Activated CD8-positive, alpha-beta memory T cell treated with anti-CD3 and anti-CD28 coated beads, Interleukin-2, amount 50 U/mL, for 1 hour (primary cell): ENCODE data around the gene TWIST2.

Source experiments
- DNase-seq: peaks from one replicate; pipeline ENCODE4 v3.0.0-alpha.2; 2020; ENCODE audit errors: extremely low read depth

TWIST2 gene

GRCh38 chr2:238919307-238919706, 71.4 kb downstream of the TWIST2 start:
- no peak for DNase-seq

DNA sequence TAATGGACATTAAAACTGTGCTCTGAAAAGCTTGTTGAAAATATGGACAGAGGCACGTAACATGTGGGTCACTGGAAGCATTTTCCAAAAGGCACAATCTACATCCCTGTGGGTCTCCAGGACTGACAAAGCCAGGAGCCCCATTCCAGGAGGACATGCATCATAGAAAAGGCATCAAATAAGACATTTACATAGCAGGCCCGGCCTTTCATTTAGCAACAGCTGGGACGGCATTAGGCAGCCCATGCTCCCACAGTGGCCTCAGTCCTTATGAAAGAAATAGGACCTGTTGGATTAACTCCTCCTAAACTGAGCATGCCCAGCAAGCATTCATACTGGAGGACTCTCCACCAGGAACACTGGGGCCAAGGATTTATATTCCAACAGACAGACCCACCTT, 72.2 kb downstream of the TWIST2 start:
- no peak for DNase-seq

DNA sequence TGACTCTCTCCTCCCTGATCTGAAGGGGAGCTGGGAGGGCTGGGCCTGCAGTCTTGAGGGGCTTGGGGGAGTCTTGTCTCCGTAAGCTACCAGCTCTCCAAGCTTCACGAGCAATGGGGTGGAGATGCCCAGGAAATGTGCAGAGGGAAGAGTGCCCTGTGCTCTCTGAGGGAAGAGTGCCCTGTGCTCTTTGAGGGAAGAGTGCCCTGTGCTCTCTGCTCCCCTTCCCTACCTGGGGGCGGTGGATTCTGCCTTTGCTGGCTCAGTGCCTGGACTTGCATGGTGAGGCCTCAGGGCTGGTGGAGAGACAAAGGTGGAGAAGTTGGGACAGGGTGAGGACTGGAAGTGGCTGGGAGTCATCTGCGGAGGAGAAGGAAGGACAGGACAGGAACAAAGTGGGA, 72.7 kb downstream of the TWIST2 start:
- DNase-seq: no peak

DNA sequence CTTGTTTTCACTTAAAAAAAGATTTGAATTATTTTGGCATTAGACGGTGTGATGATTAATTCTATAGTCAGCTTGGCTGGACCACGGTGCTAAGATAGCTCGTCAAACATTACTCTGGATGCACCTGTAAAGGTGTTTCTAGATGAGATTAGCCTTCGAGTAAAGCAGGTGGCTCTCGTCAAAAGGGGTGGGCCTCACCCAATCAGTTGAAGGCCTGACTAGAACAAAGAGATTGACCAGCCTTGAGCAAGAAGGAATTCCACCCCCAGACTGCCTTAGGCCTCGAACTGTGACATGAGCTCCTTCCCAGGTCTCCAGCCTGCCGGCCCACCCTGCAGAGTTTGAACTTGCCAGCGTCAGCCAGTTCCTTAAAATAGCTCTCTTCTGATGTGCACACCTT, 73.4 kb downstream of the TWIST2 start:
- DNase-seq: no peak

DNA sequence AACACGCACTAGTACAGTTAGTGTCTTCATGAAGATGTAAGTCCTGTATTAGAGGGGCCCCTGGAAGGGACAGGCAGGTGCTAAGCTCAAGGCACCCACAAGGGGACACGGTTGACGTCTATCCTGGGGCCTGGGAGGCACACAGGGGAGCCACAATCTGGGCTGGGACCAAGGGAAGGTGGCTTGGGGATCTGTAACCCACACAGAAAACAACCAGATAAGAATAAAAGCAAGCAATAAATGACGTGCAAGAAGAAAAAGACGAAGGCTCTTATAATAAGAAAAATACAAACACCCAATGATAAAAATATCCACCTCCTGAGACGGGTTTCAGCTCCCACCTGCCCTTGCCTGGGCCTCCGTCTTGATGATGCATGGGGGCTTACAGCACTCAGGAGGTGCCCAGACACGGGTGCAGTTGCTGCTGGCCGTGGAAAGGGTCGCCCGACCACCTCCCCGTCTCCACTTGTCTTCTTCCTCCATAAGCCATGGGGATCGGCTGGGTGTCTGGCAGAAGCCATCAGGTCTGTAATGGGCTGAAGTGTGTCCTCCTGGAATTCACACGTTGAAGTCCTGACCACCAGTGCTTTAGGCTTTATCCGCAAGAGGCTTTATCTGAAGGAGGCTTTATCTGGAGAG, 73.9 kb downstream of the TWIST2 start:
- DNase-seq: no peak

GRCh38 chr2:238922435-238922834, 74.5 kb downstream of the TWIST2 start:
- no peak for DNase-seq

- no peak for DNase-seq
Observed at GRCh38 chr2:238924032-238924431, 76.1 kb downstream of the TWIST2 start.

DNA sequence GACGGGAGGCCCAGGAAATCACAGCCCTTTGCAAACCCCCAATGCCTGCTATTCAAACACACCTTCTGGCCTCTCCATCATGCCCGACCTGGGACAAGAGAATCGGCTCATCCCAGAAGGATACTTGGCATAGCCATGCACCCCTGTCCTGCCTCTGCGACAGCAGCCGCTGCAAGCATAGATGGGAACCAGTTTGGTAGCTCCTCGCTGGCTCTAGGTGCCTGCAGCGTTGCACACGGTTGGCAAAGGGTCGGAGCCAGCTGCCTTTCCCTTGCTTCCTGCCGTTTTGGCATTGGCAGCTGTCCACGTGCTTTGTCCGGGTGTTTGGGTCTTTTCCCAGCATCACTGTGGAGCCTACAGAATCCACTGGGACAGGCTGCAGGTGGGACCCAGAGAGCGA, 76.9 kb downstream of the TWIST2 start:
- DNase-seq: no peak

DNA sequence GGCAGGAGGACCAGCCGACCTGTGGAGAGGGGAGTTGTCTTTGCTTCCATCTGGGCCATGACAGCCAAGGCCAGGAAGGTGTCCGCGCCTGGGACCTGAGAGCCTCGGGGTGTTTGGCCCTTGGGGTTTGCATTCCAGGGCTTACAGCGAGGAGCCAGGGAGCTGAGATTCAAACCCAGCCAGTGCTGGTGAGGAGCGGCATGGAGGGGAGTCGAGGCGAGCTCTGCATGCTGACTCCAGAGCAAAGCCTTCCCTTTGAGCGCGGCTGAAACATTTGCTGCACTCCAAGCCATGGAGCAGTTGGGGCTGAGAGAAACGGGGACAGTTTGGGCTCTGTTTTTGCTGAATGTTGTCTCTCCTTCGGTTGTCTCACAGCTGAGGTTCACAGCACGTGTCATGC, 77.4 kb downstream of the TWIST2 start:
- DNase-seq: no peak

- DNase-seq: no peak
Observed at GRCh38 chr2:238925816-238926521, 78.1 kb downstream of the TWIST2 start.

GRCh38 chr2:238926761-238927611, 79.1 kb downstream of the TWIST2 start:
- no peak for DNase-seq

- DNase-seq: no peak
Observed at GRCh38 chr2:238927746-238928519, 80.0 kb downstream of the TWIST2 start.

DNA sequence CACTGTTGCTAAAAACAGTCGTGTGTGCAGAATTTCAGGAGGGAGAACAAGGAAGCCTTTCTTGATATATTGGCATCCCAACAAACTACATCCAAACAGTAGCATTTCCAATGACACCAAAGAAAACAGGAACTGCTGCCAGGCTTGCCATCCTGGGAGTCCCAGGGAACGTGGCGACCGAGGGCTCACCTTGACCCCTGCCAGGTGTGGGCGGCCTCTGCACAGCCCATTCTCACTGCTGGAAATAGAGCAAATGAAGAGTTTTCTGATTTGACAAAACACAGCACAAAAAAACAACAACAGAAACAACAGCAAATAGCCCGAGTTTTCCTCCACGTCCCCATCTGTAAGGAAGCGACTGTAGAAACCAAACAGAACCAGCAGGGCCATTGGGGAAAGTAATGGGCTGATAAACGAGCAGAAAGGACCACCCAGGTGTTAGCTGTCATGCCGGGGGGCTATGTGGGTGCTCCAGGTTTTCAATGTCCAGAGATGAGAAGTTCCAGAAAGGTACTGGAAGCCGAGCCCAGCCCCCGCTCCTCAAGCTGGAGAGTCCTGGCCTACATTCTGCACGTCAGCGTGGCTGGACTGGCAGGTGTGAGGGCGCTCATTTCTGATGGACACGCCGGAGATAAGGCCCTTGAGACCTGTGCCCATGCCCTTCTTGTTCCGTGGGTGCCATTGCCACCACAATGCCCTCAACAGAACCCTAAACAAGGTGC, 80.8 kb downstream of the TWIST2 start:
- DNase-seq: no peak

DNA sequence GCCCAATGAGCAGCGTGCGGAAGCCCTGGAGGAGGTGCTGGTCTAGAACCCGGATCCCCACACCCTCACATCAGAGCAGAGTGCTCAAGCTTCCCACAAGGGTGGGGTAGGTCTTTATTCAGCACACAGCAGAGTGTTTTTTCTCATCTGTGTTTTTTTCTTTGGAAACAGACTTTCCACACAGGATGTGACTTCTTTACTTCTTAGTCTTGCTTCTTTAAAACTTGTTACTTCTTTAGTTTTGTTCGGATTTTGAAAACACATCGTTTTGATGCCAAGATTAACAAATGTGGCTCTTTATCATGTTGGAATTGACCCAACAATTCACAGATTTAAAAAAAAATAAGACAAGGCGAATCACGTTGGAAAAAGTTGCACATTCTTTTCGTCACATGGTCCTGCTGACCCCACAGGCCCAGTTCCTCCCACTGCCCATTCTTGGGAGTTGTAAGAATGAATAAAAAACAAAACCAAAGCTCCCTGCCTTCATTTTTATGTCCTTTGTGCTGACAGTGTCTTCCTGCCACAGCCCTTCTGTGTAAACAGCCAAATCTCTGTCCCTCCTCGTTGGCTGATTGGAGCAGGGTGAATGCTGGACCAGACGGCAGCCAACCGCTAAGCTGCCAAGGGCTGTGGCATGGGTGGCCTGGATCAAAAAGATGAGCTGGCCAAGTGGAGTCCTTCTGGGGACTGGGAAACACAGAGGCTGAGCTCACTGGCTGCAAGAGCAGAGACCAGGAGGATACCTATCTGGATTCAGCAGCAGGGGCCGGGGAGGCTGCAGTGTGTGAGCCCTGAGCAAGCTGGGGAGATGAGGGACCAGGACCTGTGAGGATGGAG, 81.6 kb downstream of the TWIST2 start:
- DNase-seq: no peak

DNA sequence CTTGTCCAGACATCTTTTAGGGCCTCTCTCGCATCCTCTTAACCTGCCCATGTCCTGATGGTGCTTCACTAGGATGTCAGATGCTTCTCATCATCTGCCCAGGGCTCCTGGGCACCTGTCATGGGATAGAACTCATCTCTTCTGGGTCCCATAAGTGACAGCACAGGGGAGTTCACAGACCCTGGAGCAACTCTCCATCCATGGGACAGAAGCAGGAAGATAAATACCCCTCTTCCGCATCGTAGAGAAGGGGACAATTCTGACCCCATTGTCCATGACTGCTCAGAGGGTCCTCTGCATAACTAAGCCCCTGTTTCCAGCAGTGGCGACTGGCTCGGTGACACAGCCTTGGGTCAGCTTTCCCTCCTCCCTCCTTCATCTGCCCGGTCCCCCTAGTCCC, 82.3 kb downstream of the TWIST2 start:
- no peak for DNase-seq

DNA sequence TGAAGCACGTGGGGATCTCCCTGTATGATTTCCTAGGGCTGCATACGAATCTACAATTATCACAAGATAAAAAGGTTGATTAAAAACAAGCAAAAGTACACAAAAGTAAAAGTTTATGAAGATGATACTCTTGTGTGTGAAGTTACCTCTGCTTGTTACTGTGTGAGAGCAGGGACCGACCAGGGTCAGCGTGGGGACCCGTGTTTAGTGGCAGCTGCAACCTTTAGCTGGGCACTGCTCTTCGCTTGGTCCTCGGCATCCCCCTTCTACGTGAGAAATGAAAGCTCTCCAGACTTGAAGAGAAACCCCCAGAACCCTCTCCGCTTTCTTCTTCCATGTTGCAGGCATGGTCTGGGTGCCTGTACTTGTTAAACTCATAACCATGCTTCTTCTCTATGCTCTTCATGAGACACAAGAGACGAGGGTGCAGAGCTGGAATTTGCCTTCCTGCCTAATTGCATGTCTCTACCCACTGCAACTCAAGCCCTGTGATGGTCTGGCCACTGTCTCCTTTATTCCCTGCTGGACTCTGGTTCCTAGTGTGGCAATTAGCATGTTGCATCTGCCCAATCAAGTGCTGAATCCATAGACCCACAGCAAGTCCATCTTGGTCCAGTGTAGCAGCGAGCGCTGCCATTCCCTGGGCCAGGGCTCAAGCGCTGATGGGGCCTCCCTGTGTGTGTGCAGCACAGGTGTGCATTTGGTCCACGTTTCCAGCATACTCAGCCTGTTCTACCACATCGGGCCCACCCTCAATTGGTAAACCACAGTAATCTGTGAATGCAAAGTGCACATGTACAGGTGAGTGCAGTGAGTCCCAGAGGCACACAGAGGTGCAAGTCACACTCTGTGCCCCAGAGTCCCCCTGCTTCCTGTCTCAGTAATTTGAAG, 88.5 kb downstream of the TWIST2 start:
- no peak for DNase-seq

GRCh38 chr2:238938003-238938400, 90.1 kb downstream of the TWIST2 start:
- DNase-seq: no peak

- DNase-seq: no peak
Observed at GRCh38 chr2:238938401-238939055, 90.6 kb downstream of the TWIST2 start.

- no peak for DNase-seq
Observed at GRCh38 chr2:238939074-238939473, 91.2 kb downstream of the TWIST2 start.
